ENCODE data around the gene ITM2C.

The ITM2C gene

DNA sequence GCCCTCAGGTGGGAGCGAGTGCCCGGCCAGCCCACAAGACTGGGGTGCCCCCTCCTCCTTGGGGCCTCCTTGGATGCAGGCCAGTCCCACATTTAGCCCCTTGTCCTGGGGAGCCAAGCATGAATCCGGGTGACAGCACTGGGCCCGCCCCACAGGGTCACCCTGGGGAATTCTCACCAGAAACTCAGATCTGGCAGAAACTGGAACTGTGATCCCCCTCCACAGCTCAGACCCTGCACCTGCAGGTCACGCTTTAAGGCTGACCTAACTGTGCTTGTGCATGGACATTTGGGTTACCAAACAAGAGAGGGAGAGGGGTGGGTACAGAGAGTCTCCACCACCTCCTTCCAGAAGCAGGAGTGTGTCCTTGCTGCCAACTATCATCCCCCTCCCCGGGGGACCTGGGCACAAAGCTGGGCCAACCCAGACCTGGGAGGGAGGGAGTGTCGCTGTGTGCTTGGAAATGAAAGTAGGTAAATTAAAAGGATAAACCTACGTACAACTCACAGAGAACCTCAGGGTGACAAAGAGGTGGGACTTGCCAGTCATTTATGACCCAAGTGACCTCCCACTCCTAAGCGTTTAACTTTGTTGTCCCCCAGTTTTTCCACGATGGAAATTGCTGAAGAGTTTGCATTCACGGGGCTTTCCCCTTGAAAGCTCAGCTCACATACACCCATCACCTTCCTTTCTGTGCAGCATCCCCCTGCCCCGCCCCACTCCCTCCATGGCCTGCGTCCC lies 9.1 kb downstream of the ITM2C start:
- DNase-seq (ENCODE audit: low spot score), result no peak

DNA sequence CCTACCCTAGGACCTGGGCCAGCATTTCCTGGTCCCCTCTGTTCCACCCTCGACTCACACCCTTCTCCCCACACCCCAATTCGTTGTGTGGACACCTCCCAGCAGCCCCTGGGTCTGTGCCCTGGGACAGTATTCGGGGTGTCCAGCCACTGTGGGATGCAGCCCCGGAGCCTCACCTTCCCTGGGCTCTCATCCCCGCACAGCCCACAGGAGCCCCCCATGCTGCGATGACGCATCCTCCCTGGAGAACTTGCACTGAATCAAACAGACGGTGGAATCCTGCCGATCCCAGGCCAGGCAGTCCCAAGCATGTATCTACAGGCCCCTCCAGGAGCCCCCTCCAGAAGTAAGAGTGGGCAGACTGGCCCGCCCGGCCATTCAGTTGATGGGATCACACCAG lies 9.7 kb downstream of the ITM2C start:
- no peak for DNase-seq (ENCODE audit: low spot score)

DNA sequence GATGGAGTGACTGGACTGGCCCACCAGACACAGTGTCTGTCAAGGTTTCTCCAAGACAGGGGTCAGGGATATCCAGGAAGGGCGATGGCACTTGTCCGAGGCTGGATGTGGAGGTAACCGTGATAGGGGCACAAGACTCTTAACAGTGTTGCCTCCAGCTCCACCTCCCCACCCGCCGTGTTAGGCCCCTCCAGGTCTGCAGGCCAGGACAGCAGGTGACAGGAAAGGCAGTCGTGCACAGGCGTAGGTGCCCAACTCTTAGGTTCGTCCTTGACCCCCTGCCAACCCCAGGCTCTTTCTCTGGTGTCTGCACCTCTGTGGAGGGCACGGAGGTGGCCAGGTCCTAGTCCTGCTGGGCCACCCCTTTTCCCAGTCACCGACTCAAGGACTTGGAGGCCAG lies 10.1 kb downstream of the ITM2C start:
- no peak for DNase-seq (ENCODE audit: low spot score)

DNA sequence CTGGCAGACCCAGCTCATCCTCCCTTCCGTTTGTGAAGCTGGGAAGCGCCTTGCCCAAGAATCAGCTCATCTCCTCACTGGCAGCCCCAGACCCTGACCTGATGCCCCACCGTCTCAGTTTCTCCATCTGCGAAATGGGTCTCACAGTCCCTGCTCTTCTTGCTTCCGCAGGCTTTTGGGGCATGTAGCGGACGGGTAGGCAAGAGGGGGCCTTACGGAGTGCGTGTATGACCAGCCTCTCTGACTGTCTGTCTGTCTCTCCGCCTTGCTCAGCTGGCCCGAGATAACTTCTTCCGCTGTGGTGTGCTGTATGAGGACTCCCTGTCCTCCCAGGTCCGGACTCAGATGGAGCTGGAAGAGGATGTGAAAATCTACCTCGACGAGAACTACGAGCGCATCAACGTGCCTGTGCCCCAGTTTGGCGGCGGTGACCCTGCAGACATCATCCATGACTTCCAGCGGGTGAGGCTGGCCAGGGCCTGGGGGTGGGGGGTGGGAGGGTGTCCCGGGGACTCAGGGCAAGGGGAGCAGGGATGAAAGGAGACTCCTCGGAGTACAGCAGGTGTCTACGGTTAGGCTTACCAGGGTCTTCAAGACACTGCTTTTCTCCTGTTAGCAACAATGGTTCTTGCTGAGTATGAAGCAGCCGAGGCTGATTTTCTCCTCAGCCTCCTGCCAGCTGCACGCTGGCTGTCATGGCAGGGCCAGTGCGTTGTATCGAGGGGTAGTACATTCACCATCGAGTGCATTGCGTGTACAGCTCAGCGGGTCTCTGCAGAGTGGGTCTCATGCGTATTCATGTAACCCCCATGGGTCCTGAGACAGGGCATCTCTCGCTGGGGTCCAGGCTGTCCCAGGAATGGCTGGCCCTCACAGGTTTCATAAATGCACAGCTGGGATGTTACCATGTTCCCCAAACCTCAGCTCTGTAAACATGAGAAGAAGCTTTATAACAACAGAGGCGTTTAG lies 10.9 kb downstream of the ITM2C start:
- DNase-seq (ENCODE audit: low spot score), result no peak

DNA sequence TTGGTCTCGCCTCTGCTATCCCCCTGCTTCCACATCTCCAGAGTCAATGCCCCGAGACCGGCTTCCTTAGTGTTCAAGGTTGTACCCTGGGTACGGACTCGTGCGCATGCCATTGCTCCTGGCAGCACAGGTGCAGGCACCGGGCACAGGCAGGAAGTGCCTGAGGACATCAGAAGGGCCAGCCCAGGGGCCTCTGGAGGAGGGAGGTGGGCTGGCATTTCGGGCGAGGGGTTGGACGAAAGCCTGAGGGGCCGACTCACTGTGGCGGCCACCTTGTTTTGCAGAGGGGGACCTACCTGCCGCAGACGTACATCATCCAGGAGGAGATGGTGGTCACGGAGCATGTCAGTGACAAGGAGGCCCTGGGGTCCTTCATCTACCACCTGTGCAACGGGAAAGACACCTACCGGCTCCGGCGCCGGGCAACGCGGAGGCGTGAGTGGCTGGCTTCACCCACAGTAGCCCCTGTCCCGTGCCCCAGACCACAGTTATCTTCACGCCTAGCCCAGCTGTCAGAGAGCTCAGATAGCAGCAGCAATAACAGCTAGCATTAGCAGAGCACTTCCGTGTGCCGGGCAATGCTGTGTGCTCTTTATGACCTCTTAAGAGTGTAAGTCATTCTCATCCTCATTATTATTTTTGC lies 12.5 kb downstream of the ITM2C start:
- no peak for DNase-seq (ENCODE audit: low spot score)

DNA sequence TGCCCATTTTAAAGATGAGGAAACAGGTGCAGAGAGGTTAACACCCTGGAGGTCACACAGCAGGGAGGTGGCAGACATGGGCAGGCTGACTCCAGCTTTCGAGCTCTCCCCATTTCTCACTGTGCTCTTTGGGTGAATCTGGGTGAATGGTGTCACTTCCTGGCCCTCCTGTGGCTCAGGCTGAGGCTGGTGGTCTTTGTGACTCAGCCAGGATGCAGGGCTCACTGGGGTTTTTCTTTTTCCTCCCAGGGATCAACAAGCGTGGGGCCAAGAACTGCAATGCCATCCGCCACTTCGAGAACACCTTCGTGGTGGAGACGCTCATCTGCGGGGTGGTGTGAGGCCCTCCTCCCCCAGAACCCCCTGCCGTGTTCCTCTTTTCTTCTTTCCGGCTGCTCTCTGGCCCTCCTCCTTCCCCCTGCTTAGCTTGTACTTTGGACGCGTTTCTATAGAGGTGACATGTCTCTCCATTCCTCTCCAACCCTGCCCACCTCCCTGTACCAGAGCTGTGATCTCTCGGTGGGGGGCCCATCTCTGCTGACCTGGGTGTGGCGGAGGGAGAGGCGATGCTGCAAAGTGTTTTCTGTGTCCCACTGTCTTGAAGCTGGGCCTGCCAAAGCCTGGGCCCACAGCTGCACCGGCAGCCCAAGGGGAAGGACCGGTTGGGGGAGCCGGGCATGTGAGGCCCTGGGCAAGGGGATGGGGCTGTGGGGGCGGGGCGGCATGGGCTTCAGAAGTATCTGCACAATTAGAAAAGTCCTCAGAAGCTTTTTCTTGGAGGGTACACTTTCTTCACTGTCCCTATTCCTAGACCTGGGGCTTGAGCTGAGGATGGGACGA lies 13.2 kb downstream of the ITM2C start:
- no peak for DNase-seq (ENCODE audit: low spot score)

DNA sequence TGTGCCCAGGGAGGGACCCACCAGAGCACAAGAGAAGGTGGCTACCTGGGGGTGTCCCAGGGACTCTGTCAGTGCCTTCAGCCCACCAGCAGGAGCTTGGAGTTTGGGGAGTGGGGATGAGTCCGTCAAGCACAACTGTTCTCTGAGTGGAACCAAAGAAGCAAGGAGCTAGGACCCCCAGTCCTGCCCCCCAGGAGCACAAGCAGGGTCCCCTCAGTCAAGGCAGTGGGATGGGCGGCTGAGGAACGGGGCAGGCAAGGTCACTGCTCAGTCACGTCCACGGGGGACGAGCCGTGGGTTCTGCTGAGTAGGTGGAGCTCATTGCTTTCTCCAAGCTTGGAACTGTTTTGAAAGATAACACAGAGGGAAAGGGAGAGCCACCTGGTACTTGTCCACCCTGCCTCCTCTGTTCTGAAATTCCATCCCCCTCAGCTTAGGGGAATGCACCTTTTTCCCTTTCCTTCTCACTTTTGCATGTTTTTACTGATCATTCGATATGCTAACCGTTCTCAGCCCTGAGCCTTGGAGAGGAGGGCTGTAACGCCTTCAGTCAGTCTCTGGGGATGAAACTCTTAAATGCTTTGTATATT lies 14.0 kb downstream of the ITM2C start:
- DNase-seq (ENCODE audit: low spot score), result no peak

DNA sequence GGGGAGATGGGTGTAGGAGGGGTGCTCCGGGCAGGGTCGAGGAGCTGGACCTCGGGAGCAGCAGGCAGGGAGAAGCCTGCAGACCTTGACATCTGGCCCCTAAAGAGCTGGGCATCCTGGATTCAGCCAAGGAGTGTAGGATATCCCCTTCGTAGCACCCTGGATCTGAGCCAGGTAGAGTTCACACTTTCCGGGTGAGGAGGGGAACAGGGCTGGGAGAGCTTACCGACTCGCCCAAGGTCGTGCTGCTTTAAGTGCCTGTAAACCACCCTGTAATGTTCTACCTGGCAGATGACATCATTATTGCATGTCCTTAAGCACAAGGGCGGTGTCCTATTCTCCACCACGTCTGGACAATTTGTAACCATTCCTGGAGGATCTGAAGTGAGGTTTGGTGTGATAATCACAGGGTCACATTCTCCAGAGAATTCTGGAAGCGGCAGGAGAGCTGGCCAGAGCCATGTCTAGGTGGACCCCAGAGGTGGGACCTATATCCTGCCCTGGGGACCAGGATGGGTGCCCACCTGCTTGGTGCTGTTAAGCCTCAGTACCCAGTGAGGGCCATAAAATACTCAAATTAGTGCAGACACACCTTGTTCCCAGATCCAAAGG lies 14.6 kb downstream of the ITM2C start:
- DNase-seq (ENCODE audit: low spot score), result no peak

DNA sequence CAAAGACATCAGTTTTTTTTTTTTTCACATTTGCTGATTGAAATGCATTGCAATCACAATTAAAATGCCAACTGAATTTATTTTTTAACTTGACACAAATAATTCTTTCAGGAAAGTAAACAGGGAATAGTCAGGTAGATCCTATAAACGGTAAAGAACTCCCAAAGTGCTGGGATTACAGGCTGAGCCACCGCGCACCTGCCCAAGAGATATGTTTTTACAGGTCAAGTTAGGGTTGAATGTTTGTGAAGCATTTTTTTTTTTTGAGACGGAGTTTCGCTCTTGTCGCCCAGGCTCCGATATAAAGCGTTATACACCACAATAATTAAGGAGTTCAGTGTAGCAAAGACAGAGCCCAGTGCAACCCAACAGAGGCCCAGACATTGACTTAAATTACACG lies 15.1 kb downstream of the ITM2C start:
- no peak for DNase-seq (ENCODE audit: low spot score)

DNA sequence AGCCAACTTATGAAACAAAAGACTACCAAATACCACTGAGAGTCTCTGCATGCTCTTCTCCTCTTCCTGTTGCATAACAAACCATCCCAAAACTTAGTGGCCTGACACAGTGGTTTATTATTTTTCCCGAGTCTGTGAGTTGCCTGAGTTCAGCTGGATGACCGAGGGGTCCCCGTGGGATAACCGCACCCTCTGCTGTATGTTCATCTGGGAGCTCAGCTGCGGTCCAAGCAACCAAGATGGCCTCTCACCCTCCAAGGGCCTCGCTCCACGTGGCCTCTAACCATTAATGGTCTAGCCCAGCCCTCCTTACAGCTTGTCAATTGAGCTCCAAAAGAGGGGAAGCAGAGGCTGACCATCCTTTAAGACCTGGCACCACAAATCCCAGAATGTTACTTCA lies 17.1 kb downstream of the ITM2C start:
- no peak for DNase-seq (ENCODE audit: low spot score)

DNA sequence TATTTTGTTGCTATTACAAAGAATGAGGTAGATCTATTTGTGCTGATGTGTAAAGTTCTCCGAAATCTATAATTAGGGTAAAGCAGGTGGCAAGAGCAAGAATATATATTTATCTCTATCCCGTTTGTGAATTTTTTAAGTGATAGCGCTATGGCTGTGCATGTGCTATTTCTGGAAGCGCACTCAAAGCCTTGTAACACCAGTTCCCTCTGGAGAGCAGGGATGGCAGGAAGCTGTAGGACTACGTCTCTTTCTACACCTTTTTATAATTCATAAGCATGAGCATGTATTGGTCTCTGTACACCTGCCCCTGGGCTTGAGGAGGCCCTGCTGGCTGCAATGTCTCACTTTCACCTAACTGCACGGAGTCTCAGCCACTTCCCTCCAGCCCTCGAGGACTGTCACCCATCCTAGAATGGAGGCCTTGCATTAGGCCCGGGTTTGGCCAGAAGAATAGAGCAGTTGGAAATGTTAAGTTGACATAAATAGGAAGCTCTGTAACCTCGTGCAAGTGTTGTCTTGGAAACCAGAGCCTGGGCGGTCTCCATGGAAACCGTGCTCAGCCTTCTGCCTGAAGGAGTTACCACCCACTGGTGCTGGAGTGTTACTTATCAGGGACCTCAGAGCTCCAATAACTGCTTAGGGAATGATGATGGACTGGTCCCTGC lies 20.9 kb downstream of the ITM2C start:
- DNase-seq (ENCODE audit: low spot score), result no peak

DNA sequence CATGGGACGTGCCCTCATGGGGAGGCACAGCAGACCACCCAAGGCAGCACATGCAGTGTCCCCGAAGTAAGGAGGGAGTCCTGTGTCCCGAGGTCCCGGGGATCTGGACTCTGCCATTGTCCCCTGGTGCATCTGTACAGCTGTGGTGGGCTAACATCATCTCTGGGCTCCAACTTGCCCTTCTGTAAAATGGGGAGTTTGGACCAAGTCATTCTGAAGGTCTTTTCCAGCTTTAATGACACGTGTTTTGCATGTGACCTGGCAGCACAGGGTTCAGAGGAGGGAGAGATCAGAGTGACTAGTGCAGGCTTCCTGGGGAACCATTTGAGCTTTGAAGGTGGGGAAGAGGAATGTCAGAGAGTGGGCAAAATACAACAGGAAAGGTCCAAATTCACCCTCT lies 21.5 kb downstream of the ITM2C start:
- no peak for DNase-seq (ENCODE audit: low spot score)

DNA sequence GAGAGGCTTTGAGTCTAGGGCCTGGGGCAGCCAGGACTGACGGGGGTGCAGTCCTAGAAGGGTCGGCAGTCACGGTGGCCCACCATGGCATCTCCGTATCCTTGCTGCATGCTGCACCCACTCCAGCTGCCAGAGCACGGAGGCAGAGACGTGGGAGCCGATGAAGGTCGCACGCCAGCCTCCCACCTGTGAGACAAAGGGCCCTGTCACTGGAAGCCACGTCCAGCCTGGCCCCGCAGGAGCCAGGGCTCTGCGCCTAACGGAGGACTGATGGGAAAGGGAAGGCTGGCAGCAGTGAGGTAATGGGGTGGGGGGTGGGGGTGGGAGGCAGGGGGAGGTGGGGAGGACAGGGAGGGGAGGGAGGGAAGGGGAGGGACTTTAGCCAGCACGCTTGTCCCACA lies 21.9 kb downstream of the ITM2C start:
- no peak for DNase-seq (ENCODE audit: low spot score)

DNA sequence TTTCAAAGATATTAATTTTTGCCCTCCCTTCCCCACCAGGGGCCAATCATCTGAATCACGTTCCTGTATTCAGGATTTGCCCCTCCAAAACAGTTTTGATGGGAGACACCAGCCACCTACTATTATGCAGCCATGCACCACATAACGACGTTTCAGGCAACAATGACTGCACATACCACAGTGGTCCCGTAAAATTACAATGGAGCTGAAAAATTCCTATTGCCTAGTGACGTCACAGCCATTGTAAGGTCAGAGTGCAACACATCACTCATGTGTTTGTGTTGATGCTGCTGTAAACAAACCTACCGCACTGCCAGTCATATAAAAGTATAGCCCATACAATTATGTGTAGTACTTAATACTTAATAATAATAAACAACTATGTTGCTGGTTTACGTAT lies 22.6 kb downstream of the ITM2C start:
- no peak for DNase-seq (ENCODE audit: low spot score)

DNA sequence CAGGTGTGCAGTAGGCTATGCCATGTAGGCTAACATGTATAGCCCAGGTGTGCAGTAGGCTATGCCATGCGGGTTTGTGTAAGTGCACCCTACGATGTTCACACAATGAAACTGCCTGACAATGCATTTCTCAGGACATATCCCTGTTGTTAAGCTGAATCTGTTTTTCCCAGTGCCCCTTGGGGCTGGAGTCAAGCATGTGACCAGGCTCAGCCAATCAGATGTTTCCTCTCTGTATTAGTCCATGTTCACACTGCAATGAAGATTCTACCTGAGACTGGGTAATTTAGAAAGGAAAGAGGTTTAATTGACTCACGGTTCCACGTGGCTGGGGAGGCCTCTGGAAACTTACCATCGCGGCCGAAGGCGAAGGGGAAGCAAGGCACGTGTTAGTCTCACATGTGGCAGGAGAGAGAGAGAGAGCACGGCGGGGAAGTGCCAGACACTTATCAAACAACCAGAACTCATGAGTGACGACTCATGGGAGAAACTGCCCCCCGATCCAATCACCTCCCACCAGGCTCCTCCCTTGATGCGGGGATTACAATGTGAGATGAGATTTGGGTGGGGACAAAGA lies 24.2 kb downstream of the ITM2C start:
- DNase-seq (ENCODE audit: low spot score), result no peak

DNA sequence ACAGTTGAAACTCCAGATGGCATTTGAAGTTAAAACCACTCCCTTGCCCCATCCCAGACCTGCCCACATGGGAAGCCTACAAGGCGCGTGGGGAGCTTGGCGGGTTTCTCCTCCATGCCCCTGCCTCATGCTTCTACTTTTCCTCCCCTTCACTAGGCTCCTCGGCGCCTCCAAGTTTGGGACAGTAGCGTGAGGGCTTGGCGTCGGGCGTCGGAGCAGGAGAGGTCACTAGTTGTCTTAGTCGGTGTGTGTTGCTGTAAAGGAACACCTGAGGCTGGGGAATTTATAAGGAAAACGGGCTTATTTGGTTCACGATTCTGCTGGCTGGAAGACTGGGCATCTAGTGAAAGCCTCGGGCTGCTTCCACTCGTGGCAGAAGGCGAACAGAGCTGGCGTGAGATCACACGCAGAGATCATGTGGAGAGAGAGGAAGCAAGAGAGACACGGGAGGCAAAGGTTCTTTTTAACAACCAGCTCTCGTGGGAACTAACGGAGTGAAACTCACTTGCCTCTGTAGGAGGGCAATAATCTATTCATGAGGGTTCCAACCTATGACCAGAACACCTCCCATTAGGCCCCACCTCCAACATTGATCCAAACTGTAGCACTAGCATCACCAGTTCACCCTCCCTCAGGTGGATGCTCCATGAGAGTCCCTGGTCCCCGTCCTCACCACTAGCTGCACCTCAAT lies 25.3 kb downstream of the ITM2C start:
- DNase-seq (ENCODE audit: low spot score), result no peak

DNA sequence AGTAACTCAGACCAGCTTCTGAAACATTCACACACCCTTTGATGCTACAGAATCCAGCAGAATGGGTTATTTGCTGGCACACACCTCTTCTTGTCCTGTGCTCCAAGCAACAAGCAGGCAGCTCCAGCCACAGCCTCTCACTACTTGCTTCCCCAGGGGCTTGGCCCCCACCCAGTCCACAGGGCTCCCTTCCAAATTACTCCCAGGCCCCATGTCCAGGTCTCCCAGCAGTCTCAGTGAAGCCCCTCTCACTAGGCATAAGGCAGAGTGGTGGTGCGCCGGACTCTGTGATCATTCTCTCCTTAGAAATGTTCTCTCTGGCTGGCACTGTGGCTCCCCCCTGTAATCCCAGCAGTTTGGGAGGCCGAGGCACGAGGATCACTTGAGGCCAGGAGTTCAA lies 25.9 kb downstream of the ITM2C start:
- no peak for DNase-seq (ENCODE audit: low spot score)

DNA sequence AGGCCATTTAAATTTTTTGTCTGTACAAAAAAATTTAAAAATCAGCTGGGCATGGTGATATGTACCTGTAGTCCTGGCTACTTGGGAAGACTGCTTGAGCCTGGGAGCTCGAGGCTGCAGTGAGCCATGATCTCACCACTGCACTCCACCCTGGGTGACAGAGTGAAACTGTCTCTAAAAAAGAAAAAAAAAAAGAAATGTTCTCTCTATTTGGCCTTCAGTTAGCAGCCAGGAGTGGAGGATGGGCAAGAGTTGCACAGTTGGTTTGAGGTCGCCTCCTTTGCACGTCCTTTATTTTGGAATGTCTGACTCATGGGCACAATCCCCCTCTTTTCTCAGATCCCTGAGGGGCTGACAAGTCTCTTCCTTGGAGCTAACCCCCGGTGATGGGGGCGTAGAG lies 26.3 kb downstream of the ITM2C start:
- DNase-seq (ENCODE audit: low spot score), result no peak

DNA sequence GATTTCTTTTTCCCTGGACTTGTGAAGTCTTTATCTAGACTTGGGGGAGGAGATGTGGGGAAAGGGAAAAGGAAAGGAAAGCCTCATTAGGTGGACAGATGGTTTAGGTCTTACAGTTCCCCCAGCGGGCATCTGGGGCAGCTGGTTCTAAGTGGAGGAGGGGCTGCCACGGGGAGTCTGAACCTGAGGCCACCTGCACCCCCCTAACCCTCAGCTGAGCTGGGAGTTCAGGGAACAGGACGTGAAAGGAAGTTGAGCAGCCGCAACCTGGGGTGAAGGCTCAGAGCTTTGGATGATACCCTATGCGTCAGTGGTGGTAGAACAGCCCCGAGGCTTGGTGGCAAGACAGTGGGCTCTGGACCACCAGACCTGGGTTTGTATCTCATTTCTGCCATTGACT lies 26.8 kb downstream of the ITM2C start:
- DNase-seq (ENCODE audit: low spot score), result no peak

DNA sequence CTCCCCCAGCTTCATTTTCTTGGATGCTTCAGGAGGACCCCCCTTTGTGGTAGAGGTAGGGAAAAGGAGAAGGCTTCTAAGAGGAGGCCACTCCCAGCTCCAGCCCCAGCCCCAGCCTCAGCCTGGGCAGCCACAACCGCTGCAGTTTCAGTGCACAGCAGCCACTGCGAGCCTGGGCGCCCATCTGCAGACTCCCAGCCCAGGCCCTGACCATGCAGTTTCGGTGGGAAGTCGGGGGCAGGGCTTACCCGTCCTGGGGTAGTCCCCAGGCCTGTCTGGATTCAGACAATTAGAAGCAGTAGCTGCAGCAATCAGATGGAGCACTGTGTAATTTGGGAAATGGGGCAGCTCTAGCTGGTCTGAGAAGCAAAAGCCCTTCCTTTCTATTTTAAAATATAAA lies 28.6 kb downstream of the ITM2C start:
- DNase-seq (ENCODE audit: low spot score), result no peak
